HL-60 (cell line): Measurements from ENCODE around the gene NFIB.

Source experiments
- POLR2AphosphoS5 ChIP-seq: IDR thresholded peaks from 2 replicates; pipeline ENCODE4 v1.6.1; 2012; ENCODE audit warnings: low read depth
- TF ChIP-seq, protein P1 (sequence below): IDR thresholded peaks from one replicate; pipeline ENCODE4 v1.5.1; 2011; ENCODE audit warnings: low read length, control low read depth, inconsistent platforms; ENCODE audit not compliant: insufficient read depth

DNA sequence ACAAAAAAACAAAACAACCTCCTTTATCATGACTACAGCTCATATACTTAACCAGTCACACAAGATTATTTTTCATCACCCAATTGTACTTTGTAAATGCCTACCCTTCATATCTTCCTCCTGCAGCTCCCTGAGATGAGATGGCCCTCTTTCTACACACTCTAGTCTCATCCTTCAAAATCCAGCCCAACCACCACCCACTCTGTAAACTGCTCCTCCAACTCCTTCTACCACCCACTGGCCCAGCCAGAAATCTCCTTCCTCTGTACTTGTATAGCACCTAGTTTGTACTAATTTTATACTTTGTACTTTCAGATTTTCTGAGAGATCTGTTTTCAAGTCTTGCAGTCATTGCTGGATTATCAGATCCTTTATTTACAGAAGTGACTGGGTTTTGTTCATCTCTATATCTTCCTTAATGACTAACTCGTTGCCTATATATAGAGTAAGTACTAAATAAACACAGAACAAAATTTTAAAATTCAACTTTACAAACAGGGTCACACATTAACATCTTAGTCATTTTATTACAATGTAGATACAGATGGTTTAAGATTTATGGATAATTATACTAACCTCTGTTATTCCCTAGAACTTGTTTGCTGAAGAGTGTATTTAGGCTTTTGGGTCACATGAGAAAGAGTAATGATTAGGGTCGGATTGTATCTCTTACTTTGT is 155.7 kb downstream of the NFIB start:
- TF ChIP-seq, protein P1, sequence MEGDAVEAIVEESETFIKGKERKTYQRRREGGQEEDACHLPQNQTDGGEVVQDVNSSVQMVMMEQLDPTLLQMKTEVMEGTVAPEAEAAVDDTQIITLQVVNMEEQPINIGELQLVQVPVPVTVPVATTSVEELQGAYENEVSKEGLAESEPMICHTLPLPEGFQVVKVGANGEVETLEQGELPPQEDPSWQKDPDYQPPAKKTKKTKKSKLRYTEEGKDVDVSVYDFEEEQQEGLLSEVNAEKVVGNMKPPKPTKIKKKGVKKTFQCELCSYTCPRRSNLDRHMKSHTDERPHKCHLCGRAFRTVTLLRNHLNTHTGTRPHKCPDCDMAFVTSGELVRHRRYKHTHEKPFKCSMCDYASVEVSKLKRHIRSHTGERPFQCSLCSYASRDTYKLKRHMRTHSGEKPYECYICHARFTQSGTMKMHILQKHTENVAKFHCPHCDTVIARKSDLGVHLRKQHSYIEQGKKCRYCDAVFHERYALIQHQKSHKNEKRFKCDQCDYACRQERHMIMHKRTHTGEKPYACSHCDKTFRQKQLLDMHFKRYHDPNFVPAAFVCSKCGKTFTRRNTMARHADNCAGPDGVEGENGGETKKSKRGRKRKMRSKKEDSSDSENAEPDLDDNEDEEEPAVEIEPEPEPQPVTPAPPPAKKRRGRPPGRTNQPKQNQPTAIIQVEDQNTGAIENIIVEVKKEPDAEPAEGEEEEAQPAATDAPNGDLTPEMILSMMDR = no peak
- no peak for TF ChIP-seq POLR2AphosphoS5
